Mucosa of descending colon (tissue), 3 donors: ENCODE measurements around the gene ANKRD31. TPM values are rescaled to one million over a fixed set of nuclear protein-coding genes. Genes with fewer than 3 reads are reported as not detected.

Experiments
- ATAC-seq: fragments of 200-7000 bp; cut with Tn5 transposase; one replicate; pipeline ENCODE4 v1.9.1; 2020; ENCODE audit warnings: mild to moderate bottlenecking, moderate library complexity
- DNase-seq, 3 donors: peaks; one replicate each; pipeline ENCODE4 v3.0.0-alpha.2; 2020
- H3K36me3 ChIP-seq: fragments of 200-600 bp; one replicate; pipeline ENCODE4 v1.8.0; 2021; ENCODE audit warnings: low read depth, mild to moderate bottlenecking
- H3K4me1 ChIP-seq: fragments of 200-600 bp; one replicate; pipeline ENCODE4 v1.8.0; 2021; ENCODE audit warnings: low read depth, mild to moderate bottlenecking
- H3K4me3 ChIP-seq: fragments of 200-600 bp; one replicate; pipeline ENCODE4 v1.8.0; 2021; ENCODE audit warnings: mild to moderate bottlenecking
- H3K9me3 ChIP-seq: fragments of 200-600 bp; one replicate; pipeline ENCODE4 v1.8.0; 2021; ENCODE audit warnings: mild to moderate bottlenecking
- intact Hi-C, 2 donors: fragments of 100-400 bp; cut with DNase I in 1 of 2; cut with micrococcal nuclease in 1 of 2; formaldehyde crosslinking; loops; one replicate each; pipeline versions ENCODE4 v1.11.0 to v1.11.1; 2022; cut with DNase I, micrococcal nuclease
- total RNA-seq, 3 donors: library from RNA; stranded (reverse); fragmentation: NEBNext Ultra II Directional in 2 of 3; extraction: Animal tissue kit (Norgen Biotek cat#: 25700) in 2 of 3; gene quantifications; one replicate each; pipeline versions ENCODE4 v1.2.1 to v1.2.4, GENCODE V29; 2021 to 2023
- TF ChIP-seq, protein P1 (sequence below): fragments of 200-600 bp; IDR thresholded peaks from one replicate; pipeline ENCODE4 v1.8.0; 2022; ENCODE audit warnings: antibody characterized with exemption, mild to moderate bottlenecking
- donor health status: DM: no; HTN: no; CAD: no; lungs with moderate emphysema.
- donor health status: DM: no; HTN: no; CAD: no.
- donor health status: DM: no; HTN: yes; CAD: no.

Gene ANKRD31
- total RNA-seq, 3 donors from 2014 or later, result 0.14 to 0.17 (median 0.16) TPM

DNA sequence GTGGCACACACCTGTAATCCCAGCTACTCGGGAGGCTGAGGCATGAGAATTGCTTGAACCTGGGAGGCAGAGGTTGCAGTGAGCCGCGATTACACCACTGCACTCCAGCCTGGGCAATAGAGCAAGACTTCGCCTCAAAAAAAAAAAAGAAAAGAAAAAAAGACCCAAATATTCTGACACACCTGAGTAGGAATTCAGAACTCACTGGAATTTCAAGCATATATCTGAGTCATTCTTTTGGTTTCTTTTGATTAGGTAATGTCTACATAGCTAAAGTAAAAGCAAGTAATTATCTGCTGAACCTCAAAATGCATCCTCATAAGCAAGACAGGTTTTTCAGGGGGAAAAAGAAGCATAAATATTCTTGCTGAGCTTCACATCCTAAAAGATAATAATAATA lies 35.9 kb downstream of the ANKRD31 start:
- intact Hi-C loops, result no loop called here
- no peaks in the 10 kb centered on the region for H3K4me1 ChIP-seq
- H3K4me3 ChIP-seq, result no peak overlapping the region
- no peaks in the 10 kb centered on the region for H3K9me3 ChIP-seq
- ATAC-seq, result no peak
- TF ChIP-seq, protein P1, sequence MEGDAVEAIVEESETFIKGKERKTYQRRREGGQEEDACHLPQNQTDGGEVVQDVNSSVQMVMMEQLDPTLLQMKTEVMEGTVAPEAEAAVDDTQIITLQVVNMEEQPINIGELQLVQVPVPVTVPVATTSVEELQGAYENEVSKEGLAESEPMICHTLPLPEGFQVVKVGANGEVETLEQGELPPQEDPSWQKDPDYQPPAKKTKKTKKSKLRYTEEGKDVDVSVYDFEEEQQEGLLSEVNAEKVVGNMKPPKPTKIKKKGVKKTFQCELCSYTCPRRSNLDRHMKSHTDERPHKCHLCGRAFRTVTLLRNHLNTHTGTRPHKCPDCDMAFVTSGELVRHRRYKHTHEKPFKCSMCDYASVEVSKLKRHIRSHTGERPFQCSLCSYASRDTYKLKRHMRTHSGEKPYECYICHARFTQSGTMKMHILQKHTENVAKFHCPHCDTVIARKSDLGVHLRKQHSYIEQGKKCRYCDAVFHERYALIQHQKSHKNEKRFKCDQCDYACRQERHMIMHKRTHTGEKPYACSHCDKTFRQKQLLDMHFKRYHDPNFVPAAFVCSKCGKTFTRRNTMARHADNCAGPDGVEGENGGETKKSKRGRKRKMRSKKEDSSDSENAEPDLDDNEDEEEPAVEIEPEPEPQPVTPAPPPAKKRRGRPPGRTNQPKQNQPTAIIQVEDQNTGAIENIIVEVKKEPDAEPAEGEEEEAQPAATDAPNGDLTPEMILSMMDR, result no peak
- DNase-seq, result no peak
- no peaks in the 10 kb centered on the region for H3K36me3 ChIP-seq

DNA sequence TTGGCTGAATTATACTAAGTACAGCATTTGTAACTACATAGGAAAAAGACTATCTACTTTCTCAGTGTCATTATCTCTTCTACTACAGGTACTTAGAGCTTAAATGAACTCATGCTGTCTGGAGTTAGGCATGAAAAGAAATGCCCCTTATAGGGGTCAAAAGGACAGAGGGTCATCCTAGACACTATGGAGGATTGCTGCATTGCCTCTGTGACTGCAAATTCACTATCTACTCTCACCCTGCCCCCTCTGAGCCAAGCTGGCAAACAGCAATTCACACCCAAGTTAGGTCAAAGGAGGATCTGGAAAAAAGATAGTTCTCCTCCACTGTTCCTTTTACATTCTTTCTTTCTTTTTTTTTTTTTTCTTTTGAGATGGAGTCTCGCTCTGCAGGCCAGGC lies 36.7 kb downstream of the ANKRD31 start:
- ATAC-seq (no peak), DNase-seq (no peak)
- no peaks in the 10 kb centered on the region for H3K36me3 ChIP-seq
- H3K9me3 ChIP-seq, result no peaks in the 10 kb centered on the region
- no peak overlapping the region for H3K4me3 ChIP-seq
- H3K4me1 ChIP-seq, result no peaks in the 10 kb centered on the region
- TF ChIP-seq, protein P1, result no peak
- intact Hi-C loops, result no loop called here

DNA sequence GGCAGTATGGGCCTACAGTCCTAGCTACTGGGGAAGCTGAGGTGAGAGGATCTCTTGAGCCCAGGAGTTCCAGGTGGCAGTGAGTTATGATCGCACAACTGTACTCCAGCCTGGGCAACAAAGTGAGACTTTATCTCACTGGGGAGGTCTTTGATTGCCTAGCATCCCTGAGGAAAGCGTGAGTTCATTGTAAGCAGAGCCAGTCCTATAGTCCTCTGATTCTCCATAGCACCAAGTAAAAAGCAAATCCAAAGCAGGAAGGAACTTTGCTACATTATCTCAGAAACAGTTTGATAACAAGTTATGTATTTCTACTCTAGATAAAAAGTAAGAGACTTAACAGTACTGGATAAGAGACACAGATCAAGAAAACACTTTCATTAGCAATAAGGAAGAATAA lies 37.6 kb downstream of the ANKRD31 start:
- TF ChIP-seq, protein P1, result no peak
- no peaks in the 10 kb centered on the region for H3K36me3 ChIP-seq
- H3K9me3 ChIP-seq, result no peaks in the 10 kb centered on the region
- intact Hi-C loops, result no loop called here
- H3K4me1 ChIP-seq, result no peaks in the 10 kb centered on the region
- ATAC-seq (no peak), DNase-seq (no peak)
- no peak overlapping the region for H3K4me3 ChIP-seq

DNA sequence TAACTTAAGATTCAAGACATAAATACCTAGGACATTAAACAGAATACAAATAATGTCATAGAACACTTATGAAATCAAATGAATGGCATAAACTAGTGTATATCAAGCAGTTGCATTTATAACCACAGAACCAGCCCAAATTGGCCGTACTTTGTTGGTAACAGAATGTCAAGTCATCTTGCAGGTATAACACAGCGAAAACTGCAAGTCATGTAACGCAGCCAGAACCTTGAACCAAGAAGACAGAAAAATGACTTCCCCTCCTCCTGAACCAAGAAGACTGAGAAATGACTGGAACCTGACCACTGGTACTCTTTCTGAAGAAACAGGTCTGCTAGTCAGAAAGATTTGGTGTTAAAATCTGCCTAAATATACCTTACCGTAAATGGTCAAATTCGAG lies 38.9 kb downstream of the ANKRD31 start:
- TF ChIP-seq, protein P1, result no peak
- no peaks in the 10 kb centered on the region for H3K4me1 ChIP-seq
- intact Hi-C loops, result no loop called here
- H3K9me3 ChIP-seq, result no peaks in the 10 kb centered on the region
- no peaks in the 10 kb centered on the region for H3K36me3 ChIP-seq
- DNase-seq (no peak), ATAC-seq (no peak)
- no peak overlapping the region for H3K4me3 ChIP-seq

DNA sequence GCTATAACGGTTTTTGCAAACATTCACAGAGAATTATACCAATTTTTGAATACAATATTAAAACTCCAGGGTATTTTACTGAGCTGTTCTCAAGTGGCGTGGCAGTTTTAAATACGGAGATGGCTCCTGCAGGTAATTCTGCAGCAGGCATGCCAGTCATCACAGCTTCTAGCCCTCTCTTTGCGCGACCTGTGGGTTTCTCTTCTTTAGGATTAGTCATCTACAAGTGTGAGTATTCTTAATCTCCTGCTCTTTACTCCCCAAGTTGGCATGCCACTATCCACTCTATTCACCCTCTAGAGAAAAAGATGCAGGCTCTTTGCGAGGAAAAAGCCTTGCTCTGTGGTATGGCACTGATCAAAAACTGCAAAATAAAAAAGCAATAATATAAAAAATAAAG lies 43.9 kb downstream of the ANKRD31 start:
- no peak for ATAC-seq
- DNase-seq, result no peak
- Histone ChIP-seq H3K4me1 (no peaks in the 10 kb centered on the region), H3K9me3 (no peaks in the 10 kb centered on the region), H3K36me3 (no peaks in the 10 kb centered on the region), H3K4me3 (no peak overlapping the region)
- intact Hi-C loops, result no loop called here
- TF ChIP-seq, protein P1, result no peak

DNA sequence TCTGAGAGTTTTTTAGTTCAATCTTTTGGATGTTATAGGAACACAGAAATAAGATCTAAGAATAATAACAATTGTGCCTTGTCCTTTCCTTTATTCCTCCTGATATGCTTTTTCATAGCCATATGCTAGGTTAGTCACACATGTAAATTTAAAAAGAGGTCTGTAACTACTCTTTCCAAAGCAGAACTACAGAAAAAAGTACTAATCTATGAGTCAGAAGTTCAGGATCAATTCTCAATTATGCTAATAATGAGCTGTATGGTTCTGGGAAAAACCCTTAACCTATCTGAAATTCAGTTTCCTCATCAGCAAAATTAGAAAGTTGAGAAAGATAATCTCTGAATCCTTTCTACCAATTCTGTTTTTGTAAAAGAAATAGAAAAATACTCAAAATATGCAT lies 44.4 kb downstream of the ANKRD31 start:
- TF ChIP-seq, protein P1, result no peak
- intact Hi-C loops, result no loop called here
- no peaks in the 10 kb centered on the region for H3K36me3 ChIP-seq
- no peaks in the 10 kb centered on the region for H3K4me1 ChIP-seq
- ATAC-seq (no peak), DNase-seq (no peak)
- no peak overlapping the region for H3K4me3 ChIP-seq
- no peaks in the 10 kb centered on the region for H3K9me3 ChIP-seq
